T-helper 17 cell (primary cell): ENCODE results near the gene SLC22A31. TPM values are rescaled to one million over a fixed set of nuclear protein-coding genes. Genes with fewer than 3 reads are reported as not detected.

ENCODE experiments used
- ATAC-seq: fragments of 150-1000 bp; cut with Tn5 transposase; 2 replicates; pipeline ENCODE4 v1.10.0; 2021; ENCODE audit warnings: mild to moderate bottlenecking, moderate library complexity
- DNase-seq, 3 donors: peaks; one replicate each; pipeline versions ENCODE4 v3.0.0 to v3.0.0-alpha.2; 2020 to 2021
- H3K9me3 ChIP-seq: one replicate; pipeline ENCODE4 v1.7.0; 2013; ENCODE audit warnings: low read length, mild to moderate bottlenecking; ENCODE audit not compliant: control insufficient read depth, poor library complexity, severe bottlenecking
- H3K27ac Mint-ChIP-seq: one replicate; pipeline ENCODE4 v1.8.0; 2022; ENCODE audit warnings: mild to moderate bottlenecking, moderate library complexity, mixed read lengths
- H3K27me3 Mint-ChIP-seq: one replicate; pipeline ENCODE4 v1.8.0; 2022; ENCODE audit warnings: mixed read lengths
- H3K36me3 Mint-ChIP-seq: one replicate; pipeline ENCODE4 v1.8.0; 2022; ENCODE audit warnings: low read depth, mixed read lengths
- H3K4me1 Mint-ChIP-seq: one replicate; pipeline ENCODE4 v1.8.0; 2022; ENCODE audit warnings: mild to moderate bottlenecking, mixed read lengths
- H3K4me3 Mint-ChIP-seq: one replicate; pipeline ENCODE4 v1.8.0; 2022; ENCODE audit warnings: mild to moderate bottlenecking, moderate library complexity, mixed read lengths
- total RNA-seq, 4 donors: library from RNA in 2 of 4; stranded (reverse) in 2 of 4; gene quantifications; one replicate each; pipeline ENCODE4 v1.2.3 and lab custom pipeline; 2022 to 2026

The SLC22A31 gene
- total RNA-seq, 2 donors from 2014 or later, result 0.52 to 0.76 TPM

DNA sequence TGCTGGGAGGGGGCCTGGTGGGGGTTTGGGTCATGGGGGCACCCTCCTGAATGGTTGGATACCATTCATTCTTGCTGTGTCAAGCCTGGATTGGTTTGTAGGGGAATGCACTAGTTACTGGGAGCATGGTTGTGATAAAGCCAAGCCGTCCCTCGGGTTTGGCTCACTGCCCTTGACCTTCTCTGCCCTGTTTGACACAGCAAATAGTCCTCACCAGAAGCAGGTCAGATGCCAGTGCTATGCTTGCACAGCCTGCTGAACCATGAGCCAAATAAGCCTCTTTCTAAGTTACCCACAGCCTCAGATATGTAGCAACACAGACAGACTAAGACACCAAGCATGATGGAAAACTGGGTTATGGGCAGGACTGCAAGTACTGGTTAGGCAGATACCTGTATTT lies 31.8 kb upstream of the SLC22A31 start:
- Mint-ChIP-seq H3K27ac (no peak overlapping the region), H3K4me1 (no peaks in the 10 kb centered on the region), H3K36me3 (peaks cover 5% of the 10 kb centered on the region), H3K27me3 (no peaks in the 10 kb centered on the region), H3K4me3 (no peak overlapping the region)
- H3K9me3 ChIP-seq, result peaks cover 7% of the 10 kb centered on the region
- DNase-seq (no peak), ATAC-seq (no peak)

DNA sequence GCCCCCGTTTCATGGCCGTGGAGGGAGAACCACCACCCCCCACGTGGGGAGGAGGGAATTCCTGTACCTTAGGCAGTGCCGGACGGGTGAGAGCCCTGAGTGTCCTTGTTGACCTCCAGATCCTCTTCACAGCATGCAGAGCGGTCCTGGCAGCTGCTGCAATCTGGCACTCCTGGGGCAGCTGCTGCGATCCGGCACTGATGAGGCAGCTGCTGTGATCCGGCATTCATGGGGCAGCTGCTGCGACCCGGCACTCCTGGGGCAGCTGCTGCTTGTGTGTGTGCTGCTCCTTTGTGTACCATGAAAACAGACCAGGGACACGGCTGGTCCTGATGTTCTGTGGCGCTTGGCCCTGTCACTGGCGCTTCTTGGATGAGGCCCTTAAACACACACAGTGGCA lies 29.9 kb upstream of the SLC22A31 start:
- ATAC-seq, result no peak
- Mint-ChIP-seq H3K4me1 (peaks cover 1% of the 10 kb centered on the region), H3K36me3 (peaks cover 8% of the 10 kb centered on the region), H3K4me3 (no peak overlapping the region), H3K27ac (no peak overlapping the region), H3K27me3 (no peaks in the 10 kb centered on the region)
- no peak for DNase-seq
- peaks cover 7% of the 10 kb centered on the region for H3K9me3 ChIP-seq

DNA sequence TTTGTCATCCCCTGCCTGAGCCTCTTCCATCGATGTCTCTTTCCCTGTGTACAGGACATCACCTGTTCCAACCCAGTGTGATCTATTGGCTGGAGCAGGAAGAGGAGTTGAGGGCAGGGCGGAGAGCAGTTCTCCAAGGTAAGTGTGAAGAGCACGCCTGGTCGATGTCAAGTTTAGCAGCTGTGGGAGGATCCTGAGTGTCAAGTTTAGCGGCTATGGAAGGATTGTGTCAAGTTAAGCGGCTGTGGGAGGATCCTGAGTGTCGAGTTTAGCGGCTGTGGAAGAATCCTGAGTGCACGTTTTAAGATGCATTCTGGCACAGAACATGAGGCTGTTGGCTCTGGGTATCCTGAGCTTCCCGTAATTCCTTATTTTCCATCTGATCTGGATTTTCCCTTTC lies 24.3 kb upstream of the SLC22A31 start:
- H3K9me3 ChIP-seq, result peaks cover 7% of the 10 kb centered on the region
- Mint-ChIP-seq H3K27me3 (no peaks in the 10 kb centered on the region), H3K4me3 (no peak overlapping the region), H3K27ac (no peak overlapping the region), H3K36me3 (peaks cover 13% of the 10 kb centered on the region), H3K4me1 (peaks cover 12% of the 10 kb centered on the region)
- DNase-seq, result no peak
- no peak for ATAC-seq

DNA sequence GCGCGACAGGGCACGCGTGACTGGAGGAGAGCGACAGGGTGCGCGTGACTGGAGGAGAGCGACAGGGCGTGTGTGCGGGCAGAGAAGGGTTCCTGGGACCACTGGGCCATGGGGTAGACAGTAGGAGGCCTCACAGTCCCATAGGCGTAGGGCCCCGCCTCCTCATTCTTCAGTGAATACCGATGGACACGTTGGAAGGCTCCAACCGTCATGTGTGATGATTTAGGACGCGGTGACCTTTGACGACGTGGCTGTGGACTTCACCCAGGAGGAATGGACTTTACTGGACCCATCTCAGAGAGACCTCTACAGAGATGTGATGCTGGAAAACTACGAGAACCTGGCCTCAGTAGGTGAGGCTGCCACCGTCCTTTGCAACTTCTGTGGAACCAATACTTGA lies 22.6 kb upstream of the SLC22A31 start:
- H3K4me1 Mint-ChIP-seq, result peaks cover 17% of the 10 kb centered on the region
- no peak overlapping the region for H3K27ac Mint-ChIP-seq
- ATAC-seq, result no peak
- DNase-seq, result no peak
- H3K9me3 ChIP-seq, result peaks cover 5% of the 10 kb centered on the region
- no peak overlapping the region for H3K4me3 Mint-ChIP-seq
- H3K36me3 Mint-ChIP-seq, result peaks cover 13% of the 10 kb centered on the region
- H3K27me3 Mint-ChIP-seq, result no peaks in the 10 kb centered on the region

DNA sequence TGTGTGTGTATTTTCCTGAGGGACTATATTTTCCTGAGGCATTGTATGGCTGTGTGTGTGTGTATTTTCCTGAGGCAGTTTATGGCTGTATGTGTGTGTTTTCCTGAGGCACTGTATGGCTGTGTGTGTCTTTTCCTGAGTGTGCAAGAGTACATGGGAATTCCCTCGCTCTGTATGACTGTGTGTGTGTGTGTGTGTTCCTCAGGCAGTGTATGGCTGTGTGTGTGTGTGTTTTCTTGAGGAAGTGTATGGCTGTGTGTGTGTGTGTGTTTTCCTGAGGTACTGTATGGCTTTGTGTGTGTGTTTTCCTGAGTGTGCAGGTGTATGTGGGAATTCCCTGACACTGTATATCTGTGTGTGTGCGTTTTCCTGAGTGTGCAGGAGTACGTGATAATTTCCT lies 21.3 kb upstream of the SLC22A31 start:
- ATAC-seq, result no peak
- no peak overlapping the region for H3K27ac Mint-ChIP-seq
- peaks cover 20% of the 10 kb centered on the region for H3K4me1 Mint-ChIP-seq
- H3K36me3 Mint-ChIP-seq, result peaks cover 13% of the 10 kb centered on the region
- no peak for DNase-seq
- no peak overlapping the region for H3K4me3 Mint-ChIP-seq
- H3K27me3 Mint-ChIP-seq, result no peaks in the 10 kb centered on the region
- H3K9me3 ChIP-seq, result no peaks in the 10 kb centered on the region

DNA sequence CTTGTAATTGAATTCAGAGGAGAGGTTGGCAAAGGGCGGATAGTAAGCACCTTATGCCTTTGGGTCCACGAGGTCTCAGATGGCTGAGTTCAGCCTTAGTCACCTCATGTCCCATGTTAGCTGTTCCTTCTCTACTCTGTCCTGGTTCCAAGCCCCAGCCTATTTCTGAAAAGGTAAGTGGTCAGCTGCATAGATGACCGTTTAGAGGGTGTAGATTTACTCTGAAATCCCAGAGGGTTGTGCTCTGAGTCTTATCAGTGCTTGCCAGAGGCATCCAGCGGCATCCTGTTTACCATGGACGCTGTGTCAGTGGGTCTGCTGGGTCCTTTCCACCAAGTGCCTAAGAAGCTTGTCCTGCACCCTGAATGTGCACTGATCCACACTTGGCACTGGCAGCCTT lies 19.0 kb upstream of the SLC22A31 start:
- DNase-seq (no peak), ATAC-seq (no peak)
- Mint-ChIP-seq H3K27me3 (no peaks in the 10 kb centered on the region), H3K36me3 (peaks cover 11% of the 10 kb centered on the region), H3K27ac (peak overlapping the region; percentile 39), H3K4me1 (peaks cover 26% of the 10 kb centered on the region), H3K4me3 (peak overlapping the region; percentile 47)
- H3K9me3 ChIP-seq, result no peaks in the 10 kb centered on the region

DNA sequence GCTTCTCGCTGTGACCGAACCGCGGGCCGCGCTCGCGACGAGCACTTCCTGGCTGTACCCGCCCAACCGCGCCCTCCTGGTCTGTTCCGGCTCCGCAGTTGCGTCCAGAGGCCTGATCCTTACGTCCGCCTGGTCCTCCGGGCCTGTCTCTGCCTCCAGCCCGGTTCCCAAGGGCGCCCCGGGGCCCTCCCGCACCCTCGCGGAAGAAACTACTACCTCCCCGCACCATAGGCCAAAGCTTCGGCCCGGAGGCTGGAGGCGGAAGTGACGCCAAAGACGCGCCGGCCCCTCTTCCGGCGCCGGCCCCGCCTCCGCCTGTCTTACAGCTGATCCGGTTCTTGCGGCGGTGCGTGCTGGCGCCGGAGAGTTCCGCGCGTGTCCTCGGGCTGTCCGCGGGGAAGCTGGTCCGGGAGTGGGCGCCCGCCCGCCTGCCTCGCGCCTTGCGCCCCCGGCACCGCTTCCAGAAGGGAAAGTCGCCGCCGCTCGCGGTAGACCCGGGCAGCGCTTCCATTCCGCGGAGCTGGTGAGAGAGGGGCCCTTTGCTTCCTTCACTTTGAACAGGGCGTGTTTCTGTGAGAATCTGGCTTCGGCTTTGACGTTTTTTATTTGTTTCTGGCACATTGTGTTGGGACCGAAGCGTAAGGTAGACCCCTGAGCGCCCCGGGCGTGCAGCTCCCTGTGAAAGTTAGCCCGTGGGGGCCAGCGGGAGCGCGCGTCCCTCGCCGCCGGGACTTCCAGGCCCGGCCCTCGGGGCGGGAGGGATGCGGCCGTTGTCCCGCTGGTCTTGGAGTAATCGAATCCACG lies 17.3 kb upstream of the SLC22A31 start, which contains the start of gene ZNF778:
TSS of gene ZNF778 (plus strand) at position 316 of the 804 bp plus-strand sequence. CDS start 3,425 bp downstream, outside the sequence.
- peak within 1 kb of the TSS; percentile 93 for H3K27ac Mint-ChIP-seq
- no peaks in the 10 kb centered on the region for H3K9me3 ChIP-seq
- peak within 1 kb of the TSS; percentile 91 for H3K4me3 Mint-ChIP-seq
- peak; percentile 85 for ATAC-seq
- DNase-seq, result peak; percentile 72 to 81 (median 79)
- peaks cover 8% of the 10 kb centered on the region for H3K36me3 Mint-ChIP-seq
- H3K27me3 Mint-ChIP-seq, result no peaks in the 10 kb centered on the region
- H3K4me1 Mint-ChIP-seq, result peaks cover 24% of the 10 kb centered on the region

DNA sequence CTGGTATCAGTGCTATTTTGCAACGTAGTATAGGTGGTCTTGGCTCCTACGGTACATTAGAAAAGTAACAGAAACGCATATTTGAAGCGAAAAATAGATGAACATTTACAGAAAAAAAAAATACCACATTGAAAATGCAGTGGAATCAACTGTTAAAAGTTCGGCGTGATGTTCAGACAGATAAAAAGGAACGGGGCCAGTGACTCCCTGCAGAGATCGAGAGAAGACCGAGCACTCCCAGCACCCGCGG lies 16.7 kb upstream of the SLC22A31 start:
- ATAC-seq (no peak), DNase-seq (no peak)
- Mint-ChIP-seq H3K27me3 (no peaks in the 10 kb centered on the region), H3K4me1 (peaks cover 24% of the 10 kb centered on the region), H3K27ac (peak overlapping the region; percentile 93), H3K4me3 (peak overlapping the region; percentile 91), H3K36me3 (peaks cover 8% of the 10 kb centered on the region)
- no peaks in the 10 kb centered on the region for H3K9me3 ChIP-seq

DNA sequence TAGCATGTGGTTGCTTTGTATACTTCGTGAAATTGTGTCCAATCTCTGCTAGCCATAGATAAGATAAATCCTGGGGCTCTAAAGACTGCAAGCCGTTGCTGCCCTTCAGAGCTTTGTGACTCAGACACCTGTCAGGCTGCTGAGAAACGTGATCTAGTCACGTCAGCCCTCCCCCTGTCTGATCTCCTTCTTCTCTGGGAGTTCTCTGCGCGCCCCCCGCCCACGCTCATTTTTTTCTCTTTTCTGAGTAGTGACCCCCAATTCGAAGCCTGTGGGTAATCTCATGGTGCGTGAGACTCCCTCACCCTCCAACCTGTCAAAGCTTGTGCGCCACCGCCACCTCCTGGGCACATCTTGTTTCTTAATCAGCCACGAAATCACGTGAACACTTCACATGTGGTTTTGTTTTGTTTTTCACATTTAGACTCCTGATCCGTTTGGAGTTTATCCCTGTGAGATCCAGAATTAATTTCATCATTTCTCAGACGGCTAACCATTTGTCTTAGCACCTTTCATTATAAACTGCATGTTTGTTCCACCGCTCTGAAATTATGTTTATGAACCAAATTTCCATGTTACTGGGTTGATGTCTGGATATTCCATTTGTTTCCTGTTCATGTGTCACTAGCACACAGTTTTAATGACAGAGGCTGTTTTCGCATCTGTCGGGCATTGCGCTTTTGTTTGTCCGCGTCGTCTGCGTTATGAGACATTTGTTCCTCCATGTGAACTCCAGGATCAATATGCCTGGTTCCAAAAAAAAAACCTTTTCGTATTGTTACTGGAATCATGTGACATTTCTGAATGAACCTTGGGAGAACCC lies 16.2 kb upstream of the SLC22A31 start:
- H3K9me3 ChIP-seq, result no peaks in the 10 kb centered on the region
- DNase-seq (peak; percentile 62 to 70 (median 68)), ATAC-seq (peak; percentile 76)
- H3K4me3 Mint-ChIP-seq, result peak overlapping the region; percentile 91
- H3K27ac Mint-ChIP-seq, result peak overlapping the region; percentile 93
- peaks cover 20% of the 10 kb centered on the region for H3K4me1 Mint-ChIP-seq
- no peaks in the 10 kb centered on the region for H3K27me3 Mint-ChIP-seq
- H3K36me3 Mint-ChIP-seq, result peaks cover 4% of the 10 kb centered on the region

DNA sequence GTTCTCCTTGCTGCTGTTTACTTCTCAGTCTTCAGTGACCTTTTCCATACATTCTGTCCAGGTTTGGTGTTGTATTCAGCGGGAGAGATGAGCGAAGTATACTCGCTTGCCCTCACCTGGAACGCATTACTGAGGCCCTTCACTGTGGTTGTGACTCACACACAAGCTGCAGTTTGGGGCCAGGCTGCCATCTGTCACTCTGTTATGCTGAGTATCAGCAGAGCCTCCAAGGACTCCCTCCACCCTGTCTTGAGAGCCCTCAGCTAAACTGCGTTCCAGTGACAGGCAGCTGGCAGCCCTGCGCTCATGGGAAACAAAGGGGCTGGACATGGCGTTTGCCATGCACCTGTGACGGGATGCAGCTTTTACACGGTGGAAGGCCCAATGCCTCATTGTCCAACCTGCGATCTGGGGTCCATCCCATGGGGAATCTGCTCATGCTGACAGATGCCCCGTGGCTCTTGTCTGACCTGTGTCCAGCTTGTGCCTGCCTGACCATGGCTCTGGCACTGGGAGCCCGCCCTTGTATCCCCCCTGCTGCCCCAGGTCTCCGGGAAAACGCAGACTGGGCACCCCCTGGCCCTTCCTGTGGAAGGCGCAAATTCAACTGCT lies 10.7 kb upstream of the SLC22A31 start:
- Mint-ChIP-seq H3K27ac (no peak overlapping the region), H3K4me1 (peaks cover 5% of the 10 kb centered on the region), H3K27me3 (peaks cover 29% of the 10 kb centered on the region), H3K4me3 (no peak overlapping the region), H3K36me3 (peaks cover 2% of the 10 kb centered on the region)
- ATAC-seq (no peak), DNase-seq (no peak)
- no peaks in the 10 kb centered on the region for H3K9me3 ChIP-seq

DNA sequence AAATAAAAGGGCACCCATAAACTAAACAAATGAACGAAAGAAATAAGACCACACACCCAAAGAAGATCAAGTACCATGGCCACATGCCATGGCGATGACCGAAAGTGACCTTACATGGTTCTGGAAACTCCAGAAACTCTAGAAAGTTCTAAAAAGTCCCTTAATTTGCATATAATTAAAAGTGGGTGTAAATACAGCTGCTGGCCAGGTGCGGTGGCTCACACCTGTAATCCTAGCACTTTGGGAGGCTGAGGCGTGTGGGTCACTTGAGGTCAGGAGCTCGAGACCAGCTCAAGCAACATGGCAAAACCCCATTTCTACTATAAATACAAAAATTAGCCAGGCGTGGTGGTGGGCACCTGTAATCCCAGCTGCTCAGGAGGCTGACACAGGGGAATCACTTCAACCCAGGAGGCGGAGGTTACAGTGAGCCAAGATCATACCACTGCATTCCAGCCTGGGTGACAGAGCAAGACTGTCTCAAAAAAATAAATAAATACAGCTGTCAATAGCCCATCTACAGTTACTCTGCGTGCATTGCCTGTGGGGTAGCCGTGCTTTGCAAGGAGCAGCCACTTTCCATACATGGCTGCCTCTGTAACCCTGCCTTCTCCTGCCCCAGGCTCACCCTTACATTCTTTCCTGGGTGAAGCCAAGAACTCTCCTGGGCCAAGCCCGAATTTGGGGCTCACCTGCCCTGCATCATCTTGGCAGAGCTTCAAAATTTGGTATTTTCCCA lies 10.0 kb upstream of the SLC22A31 start:
- Mint-ChIP-seq H3K36me3 (peaks cover 2% of the 10 kb centered on the region), H3K27ac (no peak overlapping the region), H3K4me3 (no peak overlapping the region), H3K4me1 (peaks cover 5% of the 10 kb centered on the region), H3K27me3 (peaks cover 29% of the 10 kb centered on the region)
- no peaks in the 10 kb centered on the region for H3K9me3 ChIP-seq
- ATAC-seq, result no peak
- no peak for DNase-seq

DNA sequence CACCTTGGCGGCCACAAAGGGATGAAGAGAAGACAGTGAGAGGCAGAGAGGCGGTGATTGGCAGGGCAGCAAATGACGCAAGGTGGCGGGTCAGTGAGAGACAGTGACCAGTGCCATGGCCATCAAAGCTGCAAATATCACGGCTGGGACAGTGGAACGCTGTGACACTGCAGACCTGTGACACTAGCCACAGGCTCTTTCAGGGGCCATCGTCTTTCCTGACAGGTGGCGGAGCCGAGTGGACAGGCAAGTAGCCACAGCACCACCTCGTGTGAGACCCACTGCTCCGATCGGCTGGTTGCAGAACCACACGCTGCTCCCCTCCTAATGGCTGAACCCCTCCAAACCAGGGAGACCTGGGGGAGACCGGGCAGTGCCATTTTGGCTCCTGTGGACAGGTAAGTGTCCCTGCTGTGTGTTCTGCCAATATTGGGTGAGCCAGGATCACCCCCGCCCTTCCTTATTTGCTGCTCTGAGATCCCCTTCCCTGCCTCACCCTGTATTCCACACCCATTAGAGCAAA lies 9.2 kb upstream of the SLC22A31 start:
- H3K27me3 Mint-ChIP-seq, result peaks cover 33% of the 10 kb centered on the region
- peaks cover 2% of the 10 kb centered on the region for H3K36me3 Mint-ChIP-seq
- H3K4me1 Mint-ChIP-seq, result peaks cover 3% of the 10 kb centered on the region
- ATAC-seq (no peak), DNase-seq (no peak)
- no peak overlapping the region for H3K27ac Mint-ChIP-seq
- H3K9me3 ChIP-seq, result no peaks in the 10 kb centered on the region
- H3K4me3 Mint-ChIP-seq, result no peak overlapping the region

DNA sequence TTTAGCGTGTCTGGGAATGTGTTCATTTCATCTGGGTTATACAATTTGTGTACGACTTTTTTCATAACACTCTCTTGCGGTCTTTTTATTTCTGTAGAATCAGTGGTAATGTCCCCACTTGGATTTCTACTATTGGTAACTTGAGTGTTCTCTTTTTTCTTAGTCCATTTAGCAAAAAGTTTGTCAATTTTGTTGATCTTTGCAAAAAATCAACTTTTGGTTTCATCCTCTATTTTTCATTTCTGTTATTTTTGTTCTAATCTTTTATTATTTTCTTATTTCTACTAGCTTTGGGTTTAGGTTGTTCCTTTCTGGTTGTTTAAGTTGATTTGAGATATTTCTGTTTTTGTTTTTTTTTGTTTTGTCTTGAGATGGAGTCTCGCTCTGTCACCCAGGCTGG lies 7.7 kb upstream of the SLC22A31 start:
- H3K36me3 Mint-ChIP-seq, result peaks cover 2% of the 10 kb centered on the region
- H3K27ac Mint-ChIP-seq, result no peak overlapping the region
- ATAC-seq, result no peak
- H3K4me1 Mint-ChIP-seq, result no peaks in the 10 kb centered on the region
- no peak overlapping the region for H3K4me3 Mint-ChIP-seq
- peaks cover 49% of the 10 kb centered on the region for H3K27me3 Mint-ChIP-seq
- DNase-seq, result no peak
- no peaks in the 10 kb centered on the region for H3K9me3 ChIP-seq
